Hepatocyte (in vitro differentiated cells): ENCODE data around the gene KMT5C.

Source experiments
- EZH2 ChIP-seq: fragments of 200-600 bp; sonication (generic); IDR thresholded peaks from 2 replicates; pipeline ENCODE4 v1.6.1; 2016; ENCODE audit warnings: antibody characterized with exemption, mild to moderate bottlenecking, borderline replicate concordance
- EZH2phosphoT487 ChIP-seq: fragments of 200-600 bp; sonication (generic); IDR thresholded peaks from one replicate; pipeline ENCODE4 v1.6.1; 2018; ENCODE audit warnings: antibody characterized with exemption, mild to moderate bottlenecking, low read depth, moderate library complexity; ENCODE audit not compliant: unreplicated experiment, severe bottlenecking
- TF ChIP-seq, protein P1 (sequence below): fragments of 200-600 bp; sonication (generic); IDR thresholded peaks from 2 replicates; pipeline ENCODE4 v1.5.1; 2016; ENCODE audit warnings: antibody characterized with exemption, mild to moderate bottlenecking; ENCODE audit not compliant: poor library complexity

GRCh38 chr19:55382013-55382412 is 42.3 kb downstream of the KMT5C start:
- TF ChIP-seq, protein P1, sequence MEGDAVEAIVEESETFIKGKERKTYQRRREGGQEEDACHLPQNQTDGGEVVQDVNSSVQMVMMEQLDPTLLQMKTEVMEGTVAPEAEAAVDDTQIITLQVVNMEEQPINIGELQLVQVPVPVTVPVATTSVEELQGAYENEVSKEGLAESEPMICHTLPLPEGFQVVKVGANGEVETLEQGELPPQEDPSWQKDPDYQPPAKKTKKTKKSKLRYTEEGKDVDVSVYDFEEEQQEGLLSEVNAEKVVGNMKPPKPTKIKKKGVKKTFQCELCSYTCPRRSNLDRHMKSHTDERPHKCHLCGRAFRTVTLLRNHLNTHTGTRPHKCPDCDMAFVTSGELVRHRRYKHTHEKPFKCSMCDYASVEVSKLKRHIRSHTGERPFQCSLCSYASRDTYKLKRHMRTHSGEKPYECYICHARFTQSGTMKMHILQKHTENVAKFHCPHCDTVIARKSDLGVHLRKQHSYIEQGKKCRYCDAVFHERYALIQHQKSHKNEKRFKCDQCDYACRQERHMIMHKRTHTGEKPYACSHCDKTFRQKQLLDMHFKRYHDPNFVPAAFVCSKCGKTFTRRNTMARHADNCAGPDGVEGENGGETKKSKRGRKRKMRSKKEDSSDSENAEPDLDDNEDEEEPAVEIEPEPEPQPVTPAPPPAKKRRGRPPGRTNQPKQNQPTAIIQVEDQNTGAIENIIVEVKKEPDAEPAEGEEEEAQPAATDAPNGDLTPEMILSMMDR: no peak
- TF ChIP-seq EZH2phosphoT487 (no peak), EZH2 (no peak)
